GM23338 (cell line): Measurements from ENCODE around the gene GNPTAB. TPM values are rescaled to one million over a fixed set of nuclear protein-coding genes. Genes with fewer than 3 reads are reported as not detected.

Experiments
- ATAC-seq: fragments of 200-7000 bp; cut with Tn5 transposase; 3 replicates; pipeline ENCODE4 v1.9.1; 2020
- DNase-seq: peaks from one replicate; pipeline ENCODE4 v3.0.0-alpha.2; 2015; ENCODE audit warnings: low spot score
- H2AFZ ChIP-seq: fragments of 200-600 bp; sonication (generic); 2 replicates; pipeline ENCODE4 v1.8.0; 2016; ENCODE audit warnings: antibody characterized with exemption, mild to moderate bottlenecking, moderate library complexity
- H3F3A ChIP-seq: fragments of 200-600 bp; sonication (generic); replicated peaks from 2 replicates; pipeline ENCODE4 v1.8.0; 2017; ENCODE audit warnings: antibody characterized with exemption, mixed run types, low read depth
- H3K27ac ChIP-seq: fragments of 200-600 bp; sonication (generic); 2 replicates; pipeline ENCODE4 v1.6.1; 2016; ENCODE audit warnings: low read depth
- H3K27me3 ChIP-seq: fragments of 200-600 bp; sonication (generic); 2 replicates; pipeline ENCODE4 v1.8.0; 2016; ENCODE audit warnings: mild to moderate bottlenecking, mixed run types, moderate library complexity; ENCODE audit not compliant: insufficient read depth
- H3K36me3 ChIP-seq: fragments of 200-600 bp; sonication (generic); 2 replicates; pipeline ENCODE4 v1.8.0; 2016; ENCODE audit warnings: mild to moderate bottlenecking; ENCODE audit not compliant: insufficient read depth
- H3K4me1 ChIP-seq: fragments of 200-600 bp; sonication (generic); 2 replicates; pipeline ENCODE4 v1.8.0; 2016; ENCODE audit warnings: mild to moderate bottlenecking, moderate library complexity; ENCODE audit not compliant: insufficient read depth
- H3K4me2 ChIP-seq: fragments of 200-600 bp; sonication (generic); 2 replicates; pipeline ENCODE4 v1.7.1; 2017; ENCODE audit warnings: mixed run types
- H3K4me3 ChIP-seq: fragments of 200-600 bp; sonication (generic); 2 replicates; pipeline ENCODE4 v1.6.1; 2016; ENCODE audit warnings: mixed run types
- H3K79me2 ChIP-seq: fragments of 200-600 bp; sonication (generic); replicated peaks from 2 replicates; pipeline ENCODE4 v1.8.0; 2017; ENCODE audit warnings: mild to moderate bottlenecking; ENCODE audit not compliant: insufficient read depth
- H3K9me2 ChIP-seq: fragments of 200-600 bp; sonication (generic); 2 replicates; pipeline ENCODE4 v1.8.0; 2017; ENCODE audit not compliant: insufficient read depth
- H4K20me1 ChIP-seq: fragments of 200-600 bp; sonication (generic); replicated peaks from 2 replicates; pipeline ENCODE4 v1.8.0; 2017; ENCODE audit warnings: mild to moderate bottlenecking; ENCODE audit not compliant: insufficient read depth
- H3K27ac Mint-ChIP-seq: 2 replicates; pipeline ENCODE4 v1.8.0; 2020; ENCODE audit warnings: inconsistent platforms, mild to moderate bottlenecking, moderate library complexity, mixed read lengths
- H3K27me3 Mint-ChIP-seq: 3 replicates; pipeline ENCODE4 v1.8.0; 2022; ENCODE audit warnings: low read depth, mild to moderate bottlenecking, moderate library complexity, mixed read lengths, inconsistent platforms; ENCODE audit not compliant: insufficient read depth, poor library complexity
- H3K36me3 Mint-ChIP-seq: 3 replicates; pipeline ENCODE4 v1.8.0; 2021; ENCODE audit warnings: low read depth, mild to moderate bottlenecking, inconsistent platforms, moderate library complexity, mixed read lengths
- H3K4me1 Mint-ChIP-seq: 3 replicates; pipeline ENCODE4 v1.8.0; 2020; ENCODE audit warnings: mild to moderate bottlenecking, inconsistent platforms, mixed read lengths
- H3K4me3 Mint-ChIP-seq: 3 replicates; pipeline ENCODE4 v1.8.0; 2021; ENCODE audit warnings: moderate library complexity, mild to moderate bottlenecking, inconsistent platforms, mixed read lengths
- H3K9me3 Mint-ChIP-seq: 3 replicates; pipeline ENCODE4 v1.8.0; 2020; ENCODE audit warnings: moderate library complexity, mild to moderate bottlenecking, inconsistent platforms, mixed read lengths
- CREB1 ChIP-seq: fragments of 250-450 bp; sonication (Bioruptor Pico); IDR thresholded peaks from 2 replicates; pipeline ENCODE4 v1.5.0; 2020; ENCODE audit warnings: low read depth, mild to moderate bottlenecking, moderate library complexity
- EZH2 ChIP-seq: fragments of 200-600 bp; sonication (generic); IDR thresholded peaks from one replicate; pipeline ENCODE4 v1.8.0; 2017; ENCODE audit warnings: antibody characterized with exemption, mild to moderate bottlenecking, low read depth; ENCODE audit not compliant: unreplicated experiment
- EZH2phosphoT487 ChIP-seq: fragments of 200-600 bp; sonication (generic); IDR thresholded peaks from one replicate; pipeline ENCODE4 v1.8.1; 2018; ENCODE audit warnings: antibody characterized with exemption; ENCODE audit not compliant: unreplicated experiment
- JUNB ChIP-seq: IDR thresholded peaks from one replicate; pipeline ENCODE4 v1.6.1; 2016; ENCODE audit warnings: antibody characterized with exemption; ENCODE audit not compliant: unreplicated experiment
- NANOG ChIP-seq: IDR thresholded peaks from 2 replicates; pipeline ENCODE4 v1.6.1; 2016; ENCODE audit warnings: antibody characterized with exemption, borderline replicate concordance
- POLR2AphosphoS5 ChIP-seq: IDR thresholded peaks from 2 replicates; pipeline ENCODE4 v1.6.1; 2016; ENCODE audit warnings: antibody characterized with exemption, low read depth
- STAT1 ChIP-seq: IDR thresholded peaks from one replicate; pipeline ENCODE4 v1.6.1; 2016; ENCODE audit warnings: antibody characterized with exemption; ENCODE audit not compliant: unreplicated experiment
- ZNF114 ChIP-seq: fragments of 250-450 bp; sonication (Bioruptor Pico); IDR thresholded peaks from 2 replicates; pipeline ENCODE4 v1.5.0; 2020; ENCODE audit warnings: mild to moderate bottlenecking, moderate library complexity
- ZNF331 ChIP-seq: fragments of 250-450 bp; sonication (Bioruptor Pico); IDR thresholded peaks from 2 replicates; pipeline ENCODE4 v1.5.0; 2020; ENCODE audit warnings: low read depth, mild to moderate bottlenecking, moderate library complexity
- polyA plus RNA-seq: library from polyadenylated mRNA; unstranded; fragments of >200 nt; fragmentation: Nextera tagmentation; extraction: Ambion mirVana; gene quantifications from 2 replicates; pipeline ENCODE4 v1.2.1, GENCODE V29; 2016
- total RNA-seq: library from RNA; depleted of rRNA; stranded (reverse); fragments of >200 nt; shearing (Covaris generic); gene quantifications from 2 replicates; pipeline ENCODE4 v1.2.3, GENCODE V29; 2014
- TF ChIP-seq, protein P1 (sequence below): fragments of 250-450 bp; sonication (Bioruptor Pico); IDR thresholded peaks from 2 replicates; pipeline ENCODE4 v1.5.0; 2020; ENCODE audit warnings: mild to moderate bottlenecking, moderate library complexity
- TF ChIP-seq, protein P2 (sequence below): IDR thresholded peaks from one replicate; pipeline ENCODE4 v1.6.1; 2018; ENCODE audit warnings: antibody characterized with exemption; ENCODE audit not compliant: unreplicated experiment
- TF ChIP-seq, protein P3 (sequence below), 2 experiments: fragments of 200-600 bp in 1 of 2; sonication (generic) in 1 of 2; conservative IDR thresholded peaks; 2 replicates each; pipeline versions ENCODE4 v1.5.1 to v1.6.1; 2016 to 2017; ENCODE audit warnings: antibody characterized with exemption in 2 of 2, low read depth in 2 of 2, mild to moderate bottlenecking in 2 of 2, moderate library complexity in 1 of 2
- TF ChIP-seq, protein P4 (sequence below): IDR thresholded peaks from 2 replicates; pipeline ENCODE4 v1.6.1; 2016; ENCODE audit warnings: antibody characterized with exemption

The GNPTAB gene
- total and polyA plus RNA-seq, 2 experiments from 2014 or later = 23.6 to 58.3 TPM

DNA sequence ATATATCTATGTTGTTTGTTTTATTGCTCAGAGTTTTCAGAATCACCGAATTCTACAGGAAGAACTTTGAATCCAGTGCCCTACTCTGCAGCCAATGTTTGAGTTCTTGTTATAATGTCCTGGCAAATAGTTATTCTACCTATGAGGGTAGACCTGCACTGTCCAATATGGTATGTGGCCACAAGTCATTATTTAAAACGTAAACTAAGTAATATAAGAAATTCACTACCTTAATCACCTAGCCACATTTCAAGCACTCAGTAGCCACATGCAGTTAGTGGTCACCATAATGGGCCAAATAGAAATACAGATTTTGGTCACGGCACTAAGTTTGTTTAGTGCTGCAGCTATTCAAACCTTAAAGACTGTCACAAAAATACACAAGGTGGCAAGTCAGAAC is 26.4 kb downstream of the GNPTAB start:
- Histone ChIP-seq H3K79me2 (peaks cover 90% of the 10 kb centered on the region), H2AFZ (no peak overlapping the region), H3K4me2 (no peak overlapping the region), H3F3A (no peaks in the 10 kb centered on the region), H4K20me1 (no peaks in the 10 kb centered on the region), H3K4me3 (no peak overlapping the region), H3K4me1 (peaks cover 12% of the 10 kb centered on the region; the same call in 1 of the 2 replicates), H3K27ac (no peak overlapping the region), H3K9me2 (no peaks in the 10 kb centered on the region), H3K36me3 (no peaks in the 10 kb centered on the region), H3K27me3 (no peaks in the 10 kb centered on the region)
- Mint-ChIP-seq H3K27ac (no peak overlapping the region), H3K4me1 (peaks cover 17% of the 10 kb centered on the region), H3K27me3 (no peaks in the 10 kb centered on the region), H3K36me3 (peaks cover 3% of the 10 kb centered on the region; the same call in 1 of the 3 replicates), H3K9me3 (no peaks in the 10 kb centered on the region), H3K4me3 (no peak overlapping the region)
- TF ChIP-seq POLR2AphosphoS5 = no peak
- TF ChIP-seq EZH2phosphoT487 = no peak
- TF ChIP-seq JUNB = no peak
- TF ChIP-seq ZNF331 (CRISPR knock-in tag) = no peak
- TF ChIP-seq, protein P1, sequence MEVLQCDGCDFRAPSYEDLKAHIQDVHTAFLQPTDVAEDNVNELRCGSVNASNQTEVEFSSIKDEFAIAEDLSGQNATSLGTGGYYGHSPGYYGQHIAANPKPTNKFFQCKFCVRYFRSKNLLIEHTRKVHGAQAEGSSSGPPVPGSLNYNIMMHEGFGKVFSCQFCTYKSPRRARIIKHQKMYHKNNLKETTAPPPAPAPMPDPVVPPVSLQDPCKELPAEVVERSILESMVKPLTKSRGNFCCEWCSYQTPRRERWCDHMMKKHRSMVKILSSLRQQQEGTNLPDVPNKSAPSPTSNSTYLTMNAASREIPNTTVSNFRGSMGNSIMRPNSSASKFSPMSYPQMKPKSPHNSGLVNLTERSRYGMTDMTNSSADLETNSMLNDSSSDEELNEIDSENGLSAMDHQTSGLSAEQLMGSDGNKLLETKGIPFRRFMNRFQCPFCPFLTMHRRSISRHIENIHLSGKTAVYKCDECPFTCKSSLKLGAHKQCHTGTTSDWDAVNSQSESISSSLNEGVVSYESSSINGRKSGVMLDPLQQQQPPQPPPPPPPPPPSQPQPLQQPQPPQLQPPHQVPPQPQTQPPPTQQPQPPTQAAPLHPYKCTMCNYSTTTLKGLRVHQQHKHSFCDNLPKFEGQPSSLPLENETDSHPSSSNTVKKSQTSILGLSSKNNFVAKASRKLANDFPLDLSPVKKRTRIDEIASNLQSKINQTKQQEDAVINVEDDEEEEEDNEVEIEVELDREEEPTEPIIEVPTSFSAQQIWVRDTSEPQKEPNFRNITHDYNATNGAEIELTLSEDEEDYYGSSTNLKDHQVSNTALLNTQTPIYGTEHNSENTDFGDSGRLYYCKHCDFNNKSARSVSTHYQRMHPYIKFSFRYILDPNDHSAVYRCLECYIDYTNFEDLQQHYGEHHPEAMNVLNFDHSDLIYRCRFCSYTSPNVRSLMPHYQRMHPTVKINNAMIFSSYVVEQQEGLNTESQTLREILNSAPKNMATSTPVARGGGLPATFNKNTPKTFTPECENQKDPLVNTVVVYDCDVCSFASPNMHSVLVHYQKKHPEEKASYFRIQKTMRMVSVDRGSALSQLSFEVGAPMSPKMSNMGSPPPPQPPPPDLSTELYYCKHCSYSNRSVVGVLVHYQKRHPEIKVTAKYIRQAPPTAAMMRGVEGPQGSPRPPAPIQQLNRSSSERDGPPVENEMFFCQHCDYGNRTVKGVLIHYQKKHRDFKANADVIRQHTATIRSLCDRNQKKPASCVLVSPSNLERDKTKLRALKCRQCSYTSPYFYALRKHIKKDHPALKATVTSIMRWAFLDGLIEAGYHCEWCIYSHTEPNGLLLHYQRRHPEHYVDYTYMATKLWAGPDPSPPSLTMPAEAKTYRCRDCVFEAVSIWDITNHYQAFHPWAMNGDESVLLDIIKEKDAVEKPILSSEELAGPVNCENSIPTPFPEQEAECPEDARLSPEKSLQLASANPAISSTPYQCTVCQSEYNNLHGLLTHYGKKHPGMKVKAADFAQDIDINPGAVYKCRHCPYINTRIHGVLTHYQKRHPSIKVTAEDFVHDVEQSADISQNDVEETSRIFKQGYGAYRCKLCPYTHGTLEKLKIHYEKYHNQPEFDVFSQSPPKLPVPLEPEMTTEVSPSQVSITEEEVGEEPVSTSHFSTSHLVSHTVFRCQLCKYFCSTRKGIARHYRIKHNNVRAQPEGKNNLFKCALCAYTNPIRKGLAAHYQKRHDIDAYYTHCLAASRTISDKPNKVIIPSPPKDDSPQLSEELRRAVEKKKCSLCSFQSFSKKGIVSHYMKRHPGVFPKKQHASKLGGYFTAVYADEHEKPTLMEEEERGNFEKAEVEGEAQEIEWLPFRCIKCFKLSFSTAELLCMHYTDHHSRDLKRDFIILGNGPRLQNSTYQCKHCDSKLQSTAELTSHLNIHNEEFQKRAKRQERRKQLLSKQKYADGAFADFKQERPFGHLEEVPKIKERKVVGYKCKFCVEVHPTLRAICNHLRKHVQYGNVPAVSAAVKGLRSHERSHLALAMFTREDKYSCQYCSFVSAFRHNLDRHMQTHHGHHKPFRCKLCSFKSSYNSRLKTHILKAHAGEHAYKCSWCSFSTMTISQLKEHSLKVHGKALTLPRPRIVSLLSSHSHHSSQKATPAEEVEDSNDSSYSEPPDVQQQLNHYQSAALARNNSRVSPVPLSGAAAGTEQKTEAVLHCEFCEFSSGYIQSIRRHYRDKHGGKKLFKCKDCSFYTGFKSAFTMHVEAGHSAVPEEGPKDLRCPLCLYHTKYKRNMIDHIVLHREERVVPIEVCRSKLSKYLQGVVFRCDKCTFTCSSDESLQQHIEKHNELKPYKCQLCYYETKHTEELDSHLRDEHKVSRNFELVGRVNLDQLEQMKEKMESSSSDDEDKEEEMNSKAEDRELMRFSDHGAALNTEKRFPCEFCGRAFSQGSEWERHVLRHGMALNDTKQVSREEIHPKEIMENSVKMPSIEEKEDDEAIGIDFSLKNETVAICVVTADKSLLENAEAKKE = no peak
- TF ChIP-seq ZNF114 (CRISPR knock-in tag) = no peak
- TF ChIP-seq, protein P2, sequence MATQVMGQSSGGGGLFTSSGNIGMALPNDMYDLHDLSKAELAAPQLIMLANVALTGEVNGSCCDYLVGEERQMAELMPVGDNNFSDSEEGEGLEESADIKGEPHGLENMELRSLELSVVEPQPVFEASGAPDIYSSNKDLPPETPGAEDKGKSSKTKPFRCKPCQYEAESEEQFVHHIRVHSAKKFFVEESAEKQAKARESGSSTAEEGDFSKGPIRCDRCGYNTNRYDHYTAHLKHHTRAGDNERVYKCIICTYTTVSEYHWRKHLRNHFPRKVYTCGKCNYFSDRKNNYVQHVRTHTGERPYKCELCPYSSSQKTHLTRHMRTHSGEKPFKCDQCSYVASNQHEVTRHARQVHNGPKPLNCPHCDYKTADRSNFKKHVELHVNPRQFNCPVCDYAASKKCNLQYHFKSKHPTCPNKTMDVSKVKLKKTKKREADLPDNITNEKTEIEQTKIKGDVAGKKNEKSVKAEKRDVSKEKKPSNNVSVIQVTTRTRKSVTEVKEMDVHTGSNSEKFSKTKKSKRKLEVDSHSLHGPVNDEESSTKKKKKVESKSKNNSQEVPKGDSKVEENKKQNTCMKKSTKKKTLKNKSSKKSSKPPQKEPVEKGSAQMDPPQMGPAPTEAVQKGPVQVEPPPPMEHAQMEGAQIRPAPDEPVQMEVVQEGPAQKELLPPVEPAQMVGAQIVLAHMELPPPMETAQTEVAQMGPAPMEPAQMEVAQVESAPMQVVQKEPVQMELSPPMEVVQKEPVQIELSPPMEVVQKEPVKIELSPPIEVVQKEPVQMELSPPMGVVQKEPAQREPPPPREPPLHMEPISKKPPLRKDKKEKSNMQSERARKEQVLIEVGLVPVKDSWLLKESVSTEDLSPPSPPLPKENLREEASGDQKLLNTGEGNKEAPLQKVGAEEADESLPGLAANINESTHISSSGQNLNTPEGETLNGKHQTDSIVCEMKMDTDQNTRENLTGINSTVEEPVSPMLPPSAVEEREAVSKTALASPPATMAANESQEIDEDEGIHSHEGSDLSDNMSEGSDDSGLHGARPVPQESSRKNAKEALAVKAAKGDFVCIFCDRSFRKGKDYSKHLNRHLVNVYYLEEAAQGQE = no peak
- TF ChIP-seq, protein P3, sequence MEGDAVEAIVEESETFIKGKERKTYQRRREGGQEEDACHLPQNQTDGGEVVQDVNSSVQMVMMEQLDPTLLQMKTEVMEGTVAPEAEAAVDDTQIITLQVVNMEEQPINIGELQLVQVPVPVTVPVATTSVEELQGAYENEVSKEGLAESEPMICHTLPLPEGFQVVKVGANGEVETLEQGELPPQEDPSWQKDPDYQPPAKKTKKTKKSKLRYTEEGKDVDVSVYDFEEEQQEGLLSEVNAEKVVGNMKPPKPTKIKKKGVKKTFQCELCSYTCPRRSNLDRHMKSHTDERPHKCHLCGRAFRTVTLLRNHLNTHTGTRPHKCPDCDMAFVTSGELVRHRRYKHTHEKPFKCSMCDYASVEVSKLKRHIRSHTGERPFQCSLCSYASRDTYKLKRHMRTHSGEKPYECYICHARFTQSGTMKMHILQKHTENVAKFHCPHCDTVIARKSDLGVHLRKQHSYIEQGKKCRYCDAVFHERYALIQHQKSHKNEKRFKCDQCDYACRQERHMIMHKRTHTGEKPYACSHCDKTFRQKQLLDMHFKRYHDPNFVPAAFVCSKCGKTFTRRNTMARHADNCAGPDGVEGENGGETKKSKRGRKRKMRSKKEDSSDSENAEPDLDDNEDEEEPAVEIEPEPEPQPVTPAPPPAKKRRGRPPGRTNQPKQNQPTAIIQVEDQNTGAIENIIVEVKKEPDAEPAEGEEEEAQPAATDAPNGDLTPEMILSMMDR (conservative IDR thresholded peaks at IDR 0.05; ENCODE audit: low read depth in 2 of 2) = no peak
- no peak for TF ChIP-seq EZH2
- TF ChIP-seq CREB1 (CRISPR knock-in tag) = no peak
- TF ChIP-seq NANOG = no peak
- TF ChIP-seq STAT1 = no peak
- TF ChIP-seq, protein P4, sequence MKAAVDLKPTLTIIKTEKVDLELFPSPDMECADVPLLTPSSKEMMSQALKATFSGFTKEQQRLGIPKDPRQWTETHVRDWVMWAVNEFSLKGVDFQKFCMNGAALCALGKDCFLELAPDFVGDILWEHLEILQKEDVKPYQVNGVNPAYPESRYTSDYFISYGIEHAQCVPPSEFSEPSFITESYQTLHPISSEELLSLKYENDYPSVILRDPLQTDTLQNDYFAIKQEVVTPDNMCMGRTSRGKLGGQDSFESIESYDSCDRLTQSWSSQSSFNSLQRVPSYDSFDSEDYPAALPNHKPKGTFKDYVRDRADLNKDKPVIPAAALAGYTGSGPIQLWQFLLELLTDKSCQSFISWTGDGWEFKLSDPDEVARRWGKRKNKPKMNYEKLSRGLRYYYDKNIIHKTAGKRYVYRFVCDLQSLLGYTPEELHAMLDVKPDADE = no peak
- ATAC-seq (no peak), DNase-seq (no peak)
